ENCODE results near the gene TSR2.

The TSR2 gene, protein sequence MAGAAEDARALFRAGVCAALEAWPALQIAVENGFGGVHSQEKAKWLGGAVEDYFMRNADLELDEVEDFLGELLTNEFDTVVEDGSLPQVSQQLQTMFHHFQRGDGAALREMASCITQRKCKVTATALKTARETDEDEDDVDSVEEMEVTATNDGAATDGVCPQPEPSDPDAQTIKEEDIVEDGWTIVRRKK

GRCh38 chrX:54439960-54440871, at the start of gene TSR2:
Gene TSR2 (plus strand): TSS chrX:54440404. CDS start chrX:54440422, 18 bp downstream.
- DNase-seq (ENCODE audit: low spot score) = peak; percentile 85

GRCh38 chrX:54397113-54397512, 43.1 kb upstream of the TSR2 start:
- DNase-seq (ENCODE audit: low spot score) = no peak

DNA sequence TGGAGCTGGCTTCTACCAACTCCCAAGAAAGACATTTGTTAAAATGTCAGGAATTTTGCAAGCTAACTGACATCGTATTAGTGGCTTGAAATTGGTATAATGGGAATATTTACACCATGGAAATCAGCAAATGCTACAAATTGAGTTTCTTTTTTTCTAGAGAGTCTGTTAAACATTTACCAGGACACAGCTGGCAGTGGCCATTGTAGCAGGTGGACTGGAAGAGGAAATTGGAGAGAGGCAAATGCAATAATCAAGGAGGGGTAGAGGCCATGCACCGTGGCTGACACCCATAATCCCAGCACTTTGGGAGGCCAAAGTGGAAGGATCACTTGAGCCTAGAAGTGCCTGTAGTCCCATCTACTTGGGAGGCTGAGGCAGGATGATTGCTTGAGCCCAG, 32.9 kb upstream of the TSR2 start:
- no peak for DNase-seq (ENCODE audit: low spot score)

DNA sequence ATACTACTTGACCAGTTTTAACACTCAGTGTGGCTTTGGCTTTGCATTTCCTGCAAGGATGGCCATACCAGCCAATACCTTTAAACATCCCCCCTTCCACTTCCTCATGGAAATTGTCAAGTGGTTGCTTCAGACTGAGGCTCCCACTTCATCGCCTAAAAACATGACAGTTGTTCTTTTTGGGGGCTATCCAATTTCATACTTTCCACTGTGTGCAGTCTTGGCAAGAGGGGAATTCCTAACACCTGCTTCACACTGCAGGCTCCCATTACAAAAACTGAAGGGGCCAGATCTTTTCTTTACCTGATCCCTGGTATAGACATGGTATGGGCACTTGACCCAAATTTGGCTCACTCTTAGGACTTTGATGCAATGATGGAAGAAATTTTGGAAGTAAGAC, 28.5 kb upstream of the TSR2 start:
- DNase-seq (ENCODE audit: low spot score) = no peak

- DNase-seq (ENCODE audit: low spot score) = no peak
Observed at GRCh38 chrX:54413753-54414152, 26.5 kb upstream of the TSR2 start.

GRCh38 chrX:54415534-54416350, 24.5 kb upstream of the TSR2 start:
- DNase-seq (ENCODE audit: low spot score) = no peak

DNA sequence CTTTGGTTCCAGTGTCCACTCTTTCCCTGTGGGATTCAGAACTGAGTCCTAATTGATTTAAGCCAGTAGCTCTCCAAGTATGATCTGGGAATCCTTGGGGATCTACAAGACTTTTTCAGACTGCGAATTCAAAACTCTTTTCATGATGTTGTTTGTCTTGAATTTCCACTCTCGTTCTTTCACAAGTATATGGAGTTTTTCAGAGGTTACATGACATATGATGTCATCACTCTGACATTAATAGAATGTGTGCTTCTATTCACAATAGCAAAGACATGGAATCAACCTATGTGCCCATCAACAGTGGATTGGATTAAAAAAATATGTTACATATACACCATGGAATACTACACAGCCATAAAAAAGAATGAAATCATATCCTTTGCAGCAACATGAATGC, 23.2 kb upstream of the TSR2 start:
- no peak for DNase-seq (ENCODE audit: low spot score)

DNA sequence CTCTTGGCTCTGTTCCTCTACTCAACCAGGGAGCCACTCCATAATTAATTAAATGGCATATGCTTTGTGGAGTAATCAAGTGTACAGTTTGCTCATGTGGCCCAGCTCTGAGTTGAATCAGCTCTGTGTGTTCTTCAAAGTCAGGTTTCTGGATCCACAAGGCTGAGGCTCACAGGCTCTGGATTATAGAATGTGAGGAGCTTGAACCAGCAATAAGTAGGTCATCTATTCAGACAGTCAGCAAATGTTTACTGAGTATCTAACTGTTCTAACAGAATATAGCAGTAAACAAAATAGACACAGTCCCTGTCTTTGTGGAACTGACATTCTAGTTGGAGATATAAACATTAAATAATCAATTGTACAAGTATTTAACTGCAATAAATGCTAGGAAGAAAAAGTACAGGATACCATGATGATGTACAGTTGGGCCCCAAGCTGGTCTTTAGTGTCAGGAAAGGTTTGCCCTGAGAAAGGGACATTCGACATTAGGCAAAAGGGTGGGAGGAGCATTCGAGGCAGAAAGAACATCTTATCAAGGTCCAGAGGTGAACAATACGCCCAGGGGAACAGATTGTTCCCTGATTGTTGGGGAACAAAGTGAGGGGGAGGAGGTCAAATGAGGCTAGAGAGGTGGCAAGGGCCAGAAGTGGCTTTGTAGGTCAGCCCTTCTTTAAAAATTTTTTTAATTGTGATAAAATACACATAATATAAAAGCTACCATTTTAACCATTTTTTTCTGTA, 20.5 kb upstream of the TSR2 start:
- DNase-seq (ENCODE audit: low spot score) = no peak

DNA sequence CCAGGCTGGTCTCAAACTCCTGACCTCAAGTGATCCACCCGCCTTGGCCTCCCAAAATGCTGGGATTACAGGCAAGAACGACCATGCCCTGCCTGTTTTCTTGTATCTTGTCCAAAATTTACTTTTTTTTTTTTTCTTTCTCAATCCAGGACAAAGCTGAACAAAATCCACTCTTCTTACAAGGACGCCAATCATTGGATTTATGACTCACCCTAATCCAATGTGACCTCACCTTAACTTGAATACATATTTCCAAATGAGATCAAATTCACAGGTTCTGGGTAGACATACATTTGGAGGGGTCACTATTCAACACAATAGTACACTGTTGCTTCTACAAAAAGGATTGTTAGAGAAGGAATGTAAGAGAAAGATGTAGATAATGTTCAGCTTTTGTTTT, 18.0 kb upstream of the TSR2 start:
- DNase-seq (ENCODE audit: low spot score) = no peak

- DNase-seq (ENCODE audit: low spot score) = peak; percentile 54
Observed at GRCh38 chrX:54423161-54423888, 16.9 kb upstream of the TSR2 start.

DNA sequence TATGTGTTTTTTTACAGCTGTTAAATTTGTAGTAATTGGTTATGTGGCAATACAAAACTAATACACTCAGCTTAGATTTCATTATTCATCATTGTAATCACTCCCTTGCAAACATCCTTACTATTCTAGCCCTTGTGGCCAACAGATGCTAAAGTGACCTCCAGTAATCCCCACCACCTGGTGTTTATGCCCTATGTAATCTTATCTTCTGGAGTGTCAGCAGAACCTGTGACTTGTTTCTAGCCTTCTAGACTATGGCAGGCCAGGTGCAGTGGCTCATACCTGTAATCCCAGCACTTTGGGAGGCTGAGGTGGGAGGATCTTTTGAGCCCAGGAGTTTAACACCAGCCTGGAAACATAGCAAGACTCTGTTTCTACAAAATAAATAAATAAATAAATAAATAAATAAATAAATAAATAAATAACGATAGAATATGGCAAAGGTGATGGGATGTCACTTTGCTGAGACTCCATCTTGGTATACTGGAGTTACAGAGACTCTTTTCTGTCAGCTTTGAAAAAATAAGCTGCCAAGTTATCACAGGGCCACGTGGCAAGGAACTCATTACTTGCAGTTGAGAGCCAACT, 12.3 kb upstream of the TSR2 start:
- no peak for DNase-seq (ENCODE audit: low spot score)

DNA sequence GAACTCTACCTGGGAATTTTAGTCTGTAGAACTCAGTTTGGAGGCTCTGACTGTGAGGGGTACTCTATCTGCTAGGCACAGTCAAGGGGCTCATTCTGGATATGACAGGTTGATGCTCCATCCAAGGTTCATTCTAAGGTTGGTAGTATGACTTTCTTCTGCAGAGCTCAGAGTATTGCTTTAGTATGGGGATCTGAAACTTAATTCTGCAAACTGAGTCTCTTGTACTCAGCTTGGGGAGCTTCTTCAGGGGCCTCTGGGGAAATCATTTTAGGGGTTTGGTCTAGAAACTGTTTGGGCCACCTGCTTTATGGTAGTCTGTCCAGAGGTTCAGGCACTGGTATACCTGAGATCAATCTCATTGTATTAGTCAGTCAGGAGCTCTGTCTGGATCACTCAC, 9.7 kb upstream of the TSR2 start:
- DNase-seq (ENCODE audit: low spot score) = no peak

DNA sequence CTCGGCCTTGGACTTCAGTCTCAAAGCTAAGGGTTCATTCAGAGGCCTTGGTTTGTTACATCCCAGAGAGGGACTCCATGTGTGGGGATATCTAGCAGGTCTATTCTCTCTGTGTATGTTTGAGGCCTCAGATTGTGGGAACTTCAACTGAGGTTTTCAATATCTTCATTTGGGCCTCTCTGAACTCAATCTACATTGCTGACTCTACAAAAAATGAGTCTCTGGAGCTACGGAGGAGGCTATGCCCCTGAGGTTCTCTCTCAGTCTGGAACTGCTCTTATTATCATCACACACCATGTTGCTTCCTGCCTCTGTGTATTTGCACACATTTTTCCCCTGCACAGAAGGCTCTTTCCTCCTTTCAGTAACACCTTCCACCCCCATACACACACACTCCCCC, 5.1 kb upstream of the TSR2 start:
- DNase-seq (ENCODE audit: low spot score) = no peak

DNA sequence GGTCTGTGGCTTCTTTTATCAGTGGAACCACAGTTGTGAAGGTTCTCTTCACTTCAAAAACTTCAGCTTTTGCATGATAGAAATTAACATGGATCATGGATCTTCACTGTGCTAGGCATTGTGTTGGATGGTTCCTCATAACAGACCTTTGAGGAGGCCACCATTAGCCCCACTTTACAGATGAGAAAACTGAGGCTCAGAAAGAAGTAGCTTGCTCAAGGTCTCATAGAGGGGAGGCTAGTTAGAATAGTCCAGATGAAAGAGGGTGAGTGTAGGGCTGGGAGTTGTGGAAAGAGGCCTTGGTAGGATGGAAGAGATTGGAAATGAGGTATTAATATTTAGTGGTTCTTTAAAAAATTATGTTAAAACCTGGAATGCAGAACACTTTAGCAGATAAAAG, 2.6 kb downstream of the TSR2 start:
- no peak for DNase-seq (ENCODE audit: low spot score)

GRCh38 chrX:54444752-54445151, 4.5 kb downstream of the TSR2 start:
- DNase-seq (ENCODE audit: low spot score) = no peak

- DNase-seq (ENCODE audit: low spot score) = no peak
Observed at GRCh38 chrX:54446084-54446483, 5.9 kb downstream of the TSR2 start.

DNA sequence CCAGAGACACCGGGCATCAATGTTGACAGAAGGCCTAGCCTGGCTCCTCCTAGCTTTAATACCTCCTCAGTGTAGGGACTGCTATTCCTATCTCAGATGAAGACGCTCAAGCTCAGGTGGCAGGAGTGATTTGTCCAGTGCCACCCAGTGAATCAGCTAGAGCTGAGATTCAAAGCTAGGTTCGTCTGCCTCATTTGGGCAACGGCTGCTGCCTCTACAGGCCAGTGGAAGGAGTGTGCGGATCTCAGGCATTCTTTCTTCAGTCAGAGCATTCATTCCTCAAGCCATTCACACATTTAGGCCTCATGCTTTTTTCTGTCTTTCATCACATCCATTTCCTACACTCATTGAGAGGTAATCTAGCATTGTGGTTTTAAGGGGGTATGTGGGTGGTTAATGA, 7.3 kb downstream of the TSR2 start:
- peak; percentile 39 for DNase-seq (ENCODE audit: low spot score)

GRCh38 chrX:54449929-54450328, 9.7 kb downstream of the TSR2 start:
- DNase-seq (ENCODE audit: low spot score) = no peak

DNA sequence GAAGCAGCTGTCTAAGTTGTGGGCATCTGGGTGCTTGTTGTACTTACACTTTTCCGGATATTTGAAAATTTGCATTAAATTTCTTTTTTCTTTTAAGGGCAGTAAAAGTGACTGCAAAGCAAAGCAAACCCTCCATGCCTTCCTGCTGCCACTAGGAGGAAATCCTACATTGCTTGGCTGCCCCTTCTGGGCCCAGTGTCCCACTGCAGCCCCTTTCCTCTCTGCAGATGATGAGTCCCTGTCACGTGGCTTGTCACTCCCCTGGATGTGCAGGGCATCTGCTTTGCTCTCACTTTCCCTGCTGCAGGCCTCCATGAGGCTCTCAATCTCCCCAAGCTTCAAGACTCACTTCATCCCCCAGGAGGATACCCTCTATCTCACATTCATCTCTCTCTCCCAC, 12.7 kb downstream of the TSR2 start:
- DNase-seq (ENCODE audit: low spot score) = peak; percentile 67

DNA sequence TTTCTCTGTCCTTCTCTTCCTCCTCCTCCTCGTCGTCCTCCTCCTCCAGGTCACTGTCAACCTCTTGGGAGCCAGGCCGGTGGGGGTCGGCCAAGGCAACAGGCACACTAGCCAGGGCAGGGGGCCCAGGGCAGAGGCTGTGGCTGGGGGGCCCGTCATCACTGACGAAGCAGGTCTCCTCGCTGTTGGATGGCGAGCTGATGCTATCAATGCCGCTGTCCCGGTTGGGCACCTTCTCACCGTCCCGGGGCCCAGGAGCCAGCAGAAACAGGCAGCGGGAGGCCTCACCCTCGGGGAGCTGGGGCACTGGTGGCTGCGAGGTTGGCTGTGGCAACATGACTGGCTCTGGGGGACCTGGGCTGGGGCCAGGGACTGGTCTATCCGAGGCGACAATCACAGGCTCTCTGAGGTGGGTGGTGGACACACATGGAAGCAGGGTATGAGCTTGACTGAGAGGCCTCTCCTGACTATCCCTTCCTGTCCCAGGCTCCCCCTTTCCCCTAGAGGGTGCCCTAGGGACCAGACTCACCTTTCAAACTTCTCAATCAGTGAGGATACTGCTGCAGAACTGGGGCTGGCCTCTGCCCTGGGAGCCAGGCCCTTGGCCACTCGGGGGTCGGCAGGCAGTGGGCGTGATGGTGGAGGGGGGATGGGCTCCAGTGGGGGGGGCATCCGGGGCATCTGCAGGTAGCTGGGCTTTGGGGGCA, 30.0 kb downstream of the TSR2 start:
- no peak for DNase-seq (ENCODE audit: low spot score)

Data from D341Med (cell line).